Right atrium auricular region (tissue), 2 donors: ENCODE results near the gene STXBP1. TPM values are rescaled to one million over a fixed set of nuclear protein-coding genes. Genes with fewer than 3 reads are reported as not detected.
"Not testable (repeated sequence)": the region's sequence is repeated elsewhere in the genome, so short reads cannot be mapped to it uniquely, and the experiment has no call there.

Experiments used
- DNase-seq: peaks from one replicate; pipeline ENCODE4 v3.0.0-alpha.2; 2019; ENCODE audit warnings: low spot score
- H3K27ac ChIP-seq, 2 donors: fragments of 200-600 bp; sonication (generic); 1 replicate in 1 of 2; 2 replicates in 1 of 2; pipeline ENCODE4 v1.5.1; 2016 to 2019
- H3K27me3 ChIP-seq, 2 donors: fragments of 200-600 bp; sonication (generic); one replicate each; pipeline versions ENCODE4 v1.5.1 to v1.6.0; 2017 to 2019
- H3K36me3 ChIP-seq: fragments of 200-600 bp; sonication (generic); one replicate; pipeline ENCODE4 v1.5.1; 2016
- H3K4me1 ChIP-seq, 2 donors: fragments of 200-600 bp; sonication (generic); one replicate each; pipeline versions ENCODE4 v1.5.1 to v1.6.0; 2017 to 2019
- H3K4me3 ChIP-seq, 2 donors: fragments of 200-600 bp; sonication (generic); 1 replicate in 1 of 2; 2 replicates in 1 of 2; pipeline ENCODE4 v1.5.1; 2017 to 2019; ENCODE audit warnings: mild to moderate bottlenecking in 1 of 2, moderate library complexity in 1 of 2
- H3K9me3 ChIP-seq, 2 donors: fragments of 200-600 bp; sonication (generic); one replicate each; pipeline ENCODE4 v1.5.1; 2019
- total RNA-seq, 2 donors: library from RNA; depleted of rRNA; stranded (reverse); fragments of >200 nt; gene quantifications; one replicate each; pipeline ENCODE4 v1.1.0, GENCODE V29; 2016
- TF ChIP-seq, protein P1 (sequence below), 2 donors: fragments of 200-600 bp; sonication (generic); IDR thresholded peaks; one replicate each; pipeline ENCODE4 v1.5.1; 2019; ENCODE audit warnings: antibody characterized with exemption in 2 of 2

The STXBP1 gene
- total RNA-seq, 2 donors from 2014 or later = 44.9 to 72.8 TPM

DNA sequence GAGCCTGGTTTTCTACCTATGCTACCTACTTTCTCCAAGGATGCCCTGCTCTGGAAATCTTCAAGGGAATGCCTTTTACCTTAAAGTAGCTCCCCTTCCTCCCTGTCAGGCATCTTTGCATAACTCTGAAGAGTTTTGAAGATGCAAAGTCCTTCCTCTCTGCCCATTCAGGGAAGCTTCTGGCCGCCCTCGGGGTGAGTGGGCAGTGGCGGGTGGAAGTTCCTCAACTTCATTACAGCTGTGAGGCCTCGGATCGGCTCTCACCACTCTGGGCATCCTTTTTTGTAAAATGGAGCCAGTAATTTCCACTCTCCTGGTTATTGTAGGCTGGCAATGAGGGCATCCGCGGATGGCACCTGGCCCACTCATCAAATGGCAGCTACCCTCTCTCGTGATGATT, 31.7 kb upstream of the STXBP1 start:
- Histone ChIP-seq H3K4me3 (no peak overlapping the region), H3K4me1 (peaks cover 0 to 22% of the 10 kb centered on the region in 2 donors), H3K27ac (peak overlapping the region in 1 of 2 donors; percentile 88), H3K9me3 (no peaks in the 10 kb centered on the region), H3K27me3 (no peaks in the 10 kb centered on the region), H3K36me3 (no peaks in the 10 kb centered on the region)
- TF ChIP-seq, protein P1, sequence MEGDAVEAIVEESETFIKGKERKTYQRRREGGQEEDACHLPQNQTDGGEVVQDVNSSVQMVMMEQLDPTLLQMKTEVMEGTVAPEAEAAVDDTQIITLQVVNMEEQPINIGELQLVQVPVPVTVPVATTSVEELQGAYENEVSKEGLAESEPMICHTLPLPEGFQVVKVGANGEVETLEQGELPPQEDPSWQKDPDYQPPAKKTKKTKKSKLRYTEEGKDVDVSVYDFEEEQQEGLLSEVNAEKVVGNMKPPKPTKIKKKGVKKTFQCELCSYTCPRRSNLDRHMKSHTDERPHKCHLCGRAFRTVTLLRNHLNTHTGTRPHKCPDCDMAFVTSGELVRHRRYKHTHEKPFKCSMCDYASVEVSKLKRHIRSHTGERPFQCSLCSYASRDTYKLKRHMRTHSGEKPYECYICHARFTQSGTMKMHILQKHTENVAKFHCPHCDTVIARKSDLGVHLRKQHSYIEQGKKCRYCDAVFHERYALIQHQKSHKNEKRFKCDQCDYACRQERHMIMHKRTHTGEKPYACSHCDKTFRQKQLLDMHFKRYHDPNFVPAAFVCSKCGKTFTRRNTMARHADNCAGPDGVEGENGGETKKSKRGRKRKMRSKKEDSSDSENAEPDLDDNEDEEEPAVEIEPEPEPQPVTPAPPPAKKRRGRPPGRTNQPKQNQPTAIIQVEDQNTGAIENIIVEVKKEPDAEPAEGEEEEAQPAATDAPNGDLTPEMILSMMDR (IDR thresholded peaks at IDR 0.05) = no peak
- no peak for DNase-seq

DNA sequence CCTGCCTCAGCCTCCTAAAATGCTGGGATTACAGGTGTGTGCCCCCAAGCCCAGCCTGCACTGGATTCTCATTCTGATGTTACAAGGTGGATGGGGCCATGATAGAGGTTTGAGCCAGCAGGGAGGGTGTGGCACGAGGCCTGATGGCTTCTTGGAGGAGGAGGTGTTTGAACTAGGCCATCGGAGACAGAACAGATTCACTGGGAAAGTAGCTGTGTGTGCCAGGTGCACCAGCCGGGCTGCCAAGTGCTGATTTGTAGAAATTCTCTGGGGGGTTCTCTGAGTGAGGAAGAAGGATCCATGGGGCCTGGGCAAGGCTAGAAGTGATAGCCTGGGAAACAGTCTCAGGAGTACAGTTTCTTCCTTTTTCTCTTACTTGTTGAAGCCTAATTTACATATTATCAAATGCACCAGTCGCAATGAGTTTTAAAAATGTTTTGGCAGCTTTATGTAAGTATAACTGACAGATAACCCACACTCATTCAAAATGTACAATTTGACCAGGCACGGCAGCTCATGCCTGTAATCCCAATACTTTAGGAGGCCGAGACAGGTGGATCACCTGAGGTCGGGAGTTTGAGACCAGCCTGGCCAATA, 31.1 kb upstream of the STXBP1 start:
- no peak for DNase-seq
- Histone ChIP-seq H3K4me3 (no peak overlapping the region), H3K9me3 (no peaks in the 10 kb centered on the region), H3K36me3 (no peaks in the 10 kb centered on the region), H3K4me1 (peaks cover 0 to 22% of the 10 kb centered on the region in 2 donors), H3K27ac (no peak overlapping the region), H3K27me3 (no peaks in the 10 kb centered on the region)
- TF ChIP-seq, protein P1 (IDR thresholded peaks at IDR 0.05) = no peak

DNA sequence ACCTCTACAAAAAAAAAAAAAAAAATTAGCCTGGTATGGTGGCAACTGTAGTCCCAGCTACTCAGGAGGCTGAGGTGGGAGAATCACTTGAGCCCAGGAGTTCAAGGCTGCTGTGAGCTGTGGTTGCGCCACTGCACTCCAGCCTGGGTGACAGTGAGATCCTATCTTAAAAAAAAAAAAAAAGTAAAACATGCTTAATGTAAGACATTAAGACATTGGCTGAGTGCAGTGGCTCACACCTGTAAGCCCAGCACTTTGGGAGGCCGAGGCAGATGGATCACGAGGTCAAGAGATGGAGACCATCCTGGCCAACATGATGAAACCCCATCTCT, 27.6 kb upstream of the STXBP1 start:
- DNase-seq, H3K4me3 ChIP-seq, H3K36me3 ChIP-seq, H3K27me3 ChIP-seq, H3K27ac ChIP-seq, H3K9me3 ChIP-seq: not testable (repeated sequence)
- H3K4me1 ChIP-seq = peaks cover 0 to 13% of the 10 kb centered on the region in 2 donors

DNA sequence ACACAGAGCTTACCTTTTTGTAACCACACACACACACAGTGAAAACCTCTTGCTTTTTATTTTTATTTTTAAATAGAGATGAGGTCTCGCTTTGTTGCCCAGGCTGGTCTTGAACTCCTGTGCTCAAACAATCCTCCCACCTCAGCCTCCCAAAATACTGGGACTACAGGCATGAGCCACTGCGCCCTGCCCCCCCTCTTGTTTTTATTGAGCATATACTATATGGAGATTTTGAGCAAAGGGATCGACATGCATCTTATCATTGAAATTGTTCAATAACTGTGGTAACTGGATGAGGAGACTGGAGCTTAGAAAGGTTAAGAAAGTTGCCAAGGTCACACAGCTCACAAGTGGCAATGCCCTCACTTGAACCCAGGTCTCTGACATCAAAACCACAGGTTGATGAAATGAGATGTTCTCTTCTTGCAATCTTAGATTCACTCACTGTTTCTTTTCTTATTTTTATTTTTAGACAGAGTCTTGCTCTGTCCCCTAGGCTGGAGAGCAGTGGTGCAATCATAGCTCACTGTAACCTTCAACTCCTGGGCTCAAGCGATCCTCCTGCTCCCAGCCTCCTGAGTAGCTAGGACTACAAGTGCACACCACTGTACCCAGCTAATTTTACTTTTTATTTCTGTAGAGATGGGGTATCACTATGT, 26.8 kb upstream of the STXBP1 start:
- Histone ChIP-seq H3K27ac (no peak overlapping the region), H3K4me3 (no peak overlapping the region), H3K9me3 (no peaks in the 10 kb centered on the region), H3K4me1 (peaks cover 0 to 8% of the 10 kb centered on the region in 2 donors), H3K36me3 (no peaks in the 10 kb centered on the region), H3K27me3 (no peaks in the 10 kb centered on the region)
- no peak for DNase-seq
- TF ChIP-seq, protein P1 (IDR thresholded peaks at IDR 0.05) = no peak

DNA sequence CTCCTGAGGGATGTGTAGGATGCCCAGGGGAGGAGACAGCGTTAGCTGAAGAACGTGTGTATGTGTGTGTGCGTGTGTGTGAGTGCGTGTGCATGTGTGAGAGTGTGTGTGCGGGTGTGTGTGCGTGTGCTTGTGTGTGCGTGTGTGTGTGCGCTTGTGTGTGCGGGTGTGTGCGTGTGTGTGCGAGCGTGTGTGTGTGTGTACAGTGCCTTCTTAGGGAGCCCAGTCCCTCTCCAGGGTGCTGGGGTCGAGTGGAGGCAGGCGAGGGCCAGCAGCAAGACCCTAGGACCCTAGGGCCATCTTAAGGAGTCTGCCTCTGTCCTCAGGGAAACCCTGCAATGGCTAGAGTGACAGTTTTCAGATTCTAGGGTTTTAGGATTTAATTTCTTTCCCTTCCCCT, 26.0 kb upstream of the STXBP1 start:
- H3K27ac ChIP-seq = no peak overlapping the region
- H3K27me3 ChIP-seq = no peaks in the 10 kb centered on the region
- H3K4me1 ChIP-seq = peaks cover 0 to 8% of the 10 kb centered on the region in 2 donors
- H3K4me3 ChIP-seq = no peak overlapping the region
- no peaks in the 10 kb centered on the region for H3K36me3 ChIP-seq
- no peak for DNase-seq
- TF ChIP-seq, protein P1 (IDR thresholded peaks at IDR 0.05) = no peak
- no peaks in the 10 kb centered on the region for H3K9me3 ChIP-seq

DNA sequence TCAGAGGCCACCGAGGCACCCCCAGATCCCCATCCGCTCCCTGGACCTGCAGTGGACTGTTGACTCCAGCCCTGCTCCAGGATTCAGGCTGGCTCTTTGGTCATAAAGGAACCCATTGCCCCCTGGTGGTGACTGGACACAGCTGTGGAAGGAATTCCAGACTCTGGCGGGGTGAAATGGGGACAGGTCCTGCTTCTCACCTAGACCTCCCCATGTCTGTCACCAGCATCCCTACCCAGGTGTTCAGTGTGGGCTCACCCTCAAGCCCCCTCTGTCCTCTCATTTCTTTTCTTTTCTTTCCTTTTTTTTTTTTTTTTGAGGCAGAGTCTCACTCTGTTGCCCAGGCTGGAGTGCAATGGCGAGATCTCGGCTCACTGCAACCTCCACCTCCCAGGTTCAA, 25.5 kb upstream of the STXBP1 start:
- TF ChIP-seq, protein P1 (IDR thresholded peaks at IDR 0.05) = peak; percentile 80 to 89
- Histone ChIP-seq H3K36me3 (no peaks in the 10 kb centered on the region), H3K27ac (no peak overlapping the region), H3K27me3 (no peaks in the 10 kb centered on the region), H3K4me1 (peaks cover 0 to 8% of the 10 kb centered on the region in 2 donors), H3K9me3 (no peaks in the 10 kb centered on the region), H3K4me3 (no peak overlapping the region)
- DNase-seq = peak; percentile 88
